K562 (cell line): ENCODE measurements around the gene FERMT3. TPM values are rescaled to one million over a fixed set of nuclear protein-coding genes. Genes with fewer than 3 reads are reported as not detected.

Source experiments
- EP300 ChIP-seq: IDR thresholded peaks from 2 replicates; pipeline ENCODE4 v1.6.1; 2012; ENCODE audit warnings: low read length, improper control_type of control experiment
- GABPA ChIP-seq: fragments of 200-800 bp; sonication (Bioruptor generic); conservative IDR thresholded peaks from 2 replicates; pipeline ENCODE4 v1.6.1; 2016; ENCODE audit warnings: low read depth, missing genetic modification characterization, missing compliant biosample characterization
- JUN ChIP-seq, 2 experiments: sonication (generic) in 1 of 2; formaldehyde crosslinking in 1 of 2; IDR thresholded peaks; 2 replicates each; pipeline versions ENCODE4 v1.6.1 to v1.8.0; 2012 to 2022; ENCODE audit warnings: borderline replicate concordance in 2 of 2, mild to moderate bottlenecking in 2 of 2, improper control_type of control experiment in 1 of 2, low read depth in 1 of 2, low read length in 1 of 2, missing genetic modification reagents in 1 of 2
- PKNOX1 ChIP-seq: fragments of 450-650 bp; IDR thresholded peaks from 2 replicates; pipeline ENCODE4 v1.6.1; 2016
- PML ChIP-seq: IDR thresholded peaks from 2 replicates; pipeline ENCODE4 v1.6.1; 2012; ENCODE audit warnings: low read length, inconsistent platforms
- PTBP1 ChIP-seq: fragments of 200-400 bp; formaldehyde crosslinking; IDR thresholded peaks from 2 replicates; pipeline ENCODE4 v1.6.1; 2017; ENCODE audit warnings: low read depth, low read length
- RBM25 ChIP-seq: fragments of 200-400 bp; formaldehyde crosslinking; IDR thresholded peaks from 2 replicates; pipeline ENCODE4 v1.6.1; 2018; ENCODE audit warnings: low read length, low read depth, moderate library complexity; ENCODE audit not compliant: severe bottlenecking
- polyA plus RNA-seq, 8 experiments: library from polyadenylated mRNA; depleted of rRNA in 4 of 8; stranded (reverse) in 5 of 8; unstranded in 3 of 8; fragments of >200 nt; fragmentation: Nextera tagmentation in 2 of 8; fragmentation: Illumina TruSeq in 1 of 8; extraction: Ambion mirVana in 2 of 8; extraction: Trizol in 1 of 8; gene quantifications; 2 replicates each; pipeline versions ENCODE4 v1.2.1 to v1.2.3, GENCODE V29; 2011 to 2014; ENCODE audit warnings: inconsistent platforms in 1 of 8, missing spikeins in 1 of 8
- total RNA-seq, 7 experiments: library from RNA; depleted of rRNA in 6 of 7; stranded (reverse); fragments of >200 nt in 6 of 7; fragmentation: Illumina TruSeq in 2 of 7; extraction: Trizol in 2 of 7; gene quantifications; 2 replicates each; pipeline versions ENCODE4 v1.2.1 to v1.2.3, GENCODE V29; 2011 to 2021; ENCODE audit warnings: low replicate concordance in 1 of 7
- TF ChIP-seq, protein P1 (sequence below), 2 experiments: IDR thresholded peaks; 2 replicates each; pipeline ENCODE4 v1.6.1; 2011; ENCODE audit warnings: borderline replicate concordance in 1 of 2, control low read depth in 1 of 2, low read depth in 1 of 2, low read length in 1 of 2, mild to moderate bottlenecking in 1 of 2, mixed read lengths in 1 of 2, moderate library complexity in 1 of 2; ENCODE audit not compliant: insufficient read depth in 1 of 2, insufficient read length in 1 of 2, poor library complexity in 1 of 2, severe bottlenecking in 1 of 2; ENCODE audit errors: extremely low read depth in 1 of 2
- TF ChIP-seq, protein P2 (sequence below): fragments of 250-450 bp; sonication (Bioruptor Pico); IDR thresholded peaks from 2 replicates; pipeline ENCODE4 v1.9.0; 2021; ENCODE audit warnings: mild to moderate bottlenecking, inconsistent platforms
- TF ChIP-seq, protein P3 (sequence below): sonication (generic); formaldehyde crosslinking; IDR thresholded peaks from 2 replicates; pipeline ENCODE4 v1.8.0; 2022; ENCODE audit warnings: mild to moderate bottlenecking, missing genetic modification reagents

Gene FERMT3
- total and polyA plus RNA-seq, 9 of the 15 experiments (the other 6 are each of a cell fraction or from before 2014, with no cell fraction given): 3.2 to 275 (median 79.7) TPM

GRCh38 chr11:64244966-64245365, 38.4 kb downstream of the FERMT3 start (continued):
- no peak for TF ChIP-seq PTBP1
- TF ChIP-seq EP300: no peak
- TF ChIP-seq, protein P1, sequence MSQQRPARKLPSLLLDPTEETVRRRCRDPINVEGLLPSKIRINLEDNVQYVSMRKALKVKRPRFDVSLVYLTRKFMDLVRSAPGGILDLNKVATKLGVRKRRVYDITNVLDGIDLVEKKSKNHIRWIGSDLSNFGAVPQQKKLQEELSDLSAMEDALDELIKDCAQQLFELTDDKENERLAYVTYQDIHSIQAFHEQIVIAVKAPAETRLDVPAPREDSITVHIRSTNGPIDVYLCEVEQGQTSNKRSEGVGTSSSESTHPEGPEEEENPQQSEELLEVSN (IDR thresholded peaks at IDR 0.05; ENCODE audit: borderline replicate concordance in 1 of 2, extremely low read depth in 1 of 2, insufficient read depth in 1 of 2, insufficient read length in 1 of 2, low read depth in 1 of 2, low read length in 1 of 2, poor library complexity in 1 of 2, severe bottlenecking in 1 of 2): no peak
- TF ChIP-seq PKNOX1: 0 out of 2 replicates have a peak, but pooled peaks have one; percentile 7
- TF ChIP-seq RBM25: no peak
- 0 out of 2 replicates have a peak, but pooled peaks have one; percentile 16 for TF ChIP-seq PML
- no peak for TF ChIP-seq GABPA (tag)
- TF ChIP-seq, protein P2, sequence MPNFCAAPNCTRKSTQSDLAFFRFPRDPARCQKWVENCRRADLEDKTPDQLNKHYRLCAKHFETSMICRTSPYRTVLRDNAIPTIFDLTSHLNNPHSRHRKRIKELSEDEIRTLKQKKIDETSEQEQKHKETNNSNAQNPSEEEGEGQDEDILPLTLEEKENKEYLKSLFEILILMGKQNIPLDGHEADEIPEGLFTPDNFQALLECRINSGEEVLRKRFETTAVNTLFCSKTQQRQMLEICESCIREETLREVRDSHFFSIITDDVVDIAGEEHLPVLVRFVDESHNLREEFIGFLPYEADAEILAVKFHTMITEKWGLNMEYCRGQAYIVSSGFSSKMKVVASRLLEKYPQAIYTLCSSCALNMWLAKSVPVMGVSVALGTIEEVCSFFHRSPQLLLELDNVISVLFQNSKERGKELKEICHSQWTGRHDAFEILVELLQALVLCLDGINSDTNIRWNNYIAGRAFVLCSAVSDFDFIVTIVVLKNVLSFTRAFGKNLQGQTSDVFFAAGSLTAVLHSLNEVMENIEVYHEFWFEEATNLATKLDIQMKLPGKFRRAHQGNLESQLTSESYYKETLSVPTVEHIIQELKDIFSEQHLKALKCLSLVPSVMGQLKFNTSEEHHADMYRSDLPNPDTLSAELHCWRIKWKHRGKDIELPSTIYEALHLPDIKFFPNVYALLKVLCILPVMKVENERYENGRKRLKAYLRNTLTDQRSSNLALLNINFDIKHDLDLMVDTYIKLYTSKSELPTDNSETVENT (CRISPR knock-in tag): no peak
- TF ChIP-seq JUN (IDR thresholded peaks at IDR 0.05; ENCODE audit: borderline replicate concordance, low read depth, low read length): no peak
- TF ChIP-seq JUN (CRISPR knock-in tag; IDR thresholded peaks at IDR 0.05; ENCODE audit: borderline replicate concordance): no peak
- TF ChIP-seq, protein P3, sequence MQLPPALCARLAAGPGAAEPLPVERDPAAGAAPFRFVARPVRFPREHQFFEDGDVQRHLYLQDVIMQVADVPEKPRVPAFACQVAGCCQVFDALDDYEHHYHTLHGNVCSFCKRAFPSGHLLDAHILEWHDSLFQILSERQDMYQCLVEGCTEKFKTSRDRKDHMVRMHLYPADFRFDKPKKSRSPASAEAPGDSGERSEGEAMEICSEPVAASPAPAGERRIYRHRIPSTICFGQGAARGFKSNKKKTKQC (CRISPR knock-in tag): no peak
- TF ChIP-seq, all 486 proteins: peak for 5
